IPS-NIHi7 (cell line): Measurements from ENCODE around the gene RASL12.

Experiments used
- DNase-seq: peaks from one replicate; pipeline ENCODE4 v3.0.0; 2012; ENCODE audit warnings: mixed read lengths; ENCODE audit errors: extremely low spot score

Gene RASL12

DNA sequence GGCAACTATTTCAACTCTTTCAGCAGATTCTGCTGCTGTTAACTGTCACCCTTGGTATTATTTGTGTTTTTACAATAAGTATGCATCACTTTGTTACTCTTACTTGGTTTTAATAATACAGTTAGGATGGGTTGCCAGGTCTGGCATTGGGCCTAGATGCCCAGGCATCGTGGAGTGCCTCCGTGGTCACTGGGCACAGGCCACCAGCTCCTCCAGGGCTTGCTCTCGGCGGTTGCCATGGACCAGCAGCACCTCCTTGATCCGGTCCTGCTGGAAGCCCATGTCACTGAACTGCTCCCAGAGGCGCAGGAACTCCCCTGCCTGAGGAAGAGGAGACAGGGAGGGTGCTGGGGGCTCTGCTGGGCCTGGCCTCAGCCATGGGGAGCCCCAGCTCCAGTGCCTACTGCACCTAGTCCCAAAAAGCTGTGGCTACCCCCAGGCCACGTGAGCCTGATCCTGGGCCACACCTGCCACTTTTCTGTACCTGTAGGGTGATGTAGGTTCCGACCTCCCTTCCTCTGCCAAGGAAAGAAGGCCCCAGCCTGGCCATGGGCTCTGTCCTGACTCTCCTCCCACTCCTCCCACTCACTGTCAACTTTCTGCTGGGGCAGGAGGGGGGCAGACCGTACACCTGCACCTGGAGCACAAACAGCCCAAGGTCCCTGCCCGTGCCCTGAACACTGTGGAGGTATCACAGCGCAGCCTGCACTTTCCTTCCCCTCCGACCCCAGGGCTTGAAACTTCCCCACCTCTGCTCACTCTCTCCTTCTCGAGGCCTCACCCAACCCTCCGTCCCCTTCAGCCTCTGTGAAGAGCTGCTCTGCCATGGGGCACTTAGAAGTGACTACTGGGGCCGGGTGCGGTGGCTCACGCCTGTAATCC lies 25.4 kb upstream of the RASL12 start:
- no peak for DNase-seq

DNA sequence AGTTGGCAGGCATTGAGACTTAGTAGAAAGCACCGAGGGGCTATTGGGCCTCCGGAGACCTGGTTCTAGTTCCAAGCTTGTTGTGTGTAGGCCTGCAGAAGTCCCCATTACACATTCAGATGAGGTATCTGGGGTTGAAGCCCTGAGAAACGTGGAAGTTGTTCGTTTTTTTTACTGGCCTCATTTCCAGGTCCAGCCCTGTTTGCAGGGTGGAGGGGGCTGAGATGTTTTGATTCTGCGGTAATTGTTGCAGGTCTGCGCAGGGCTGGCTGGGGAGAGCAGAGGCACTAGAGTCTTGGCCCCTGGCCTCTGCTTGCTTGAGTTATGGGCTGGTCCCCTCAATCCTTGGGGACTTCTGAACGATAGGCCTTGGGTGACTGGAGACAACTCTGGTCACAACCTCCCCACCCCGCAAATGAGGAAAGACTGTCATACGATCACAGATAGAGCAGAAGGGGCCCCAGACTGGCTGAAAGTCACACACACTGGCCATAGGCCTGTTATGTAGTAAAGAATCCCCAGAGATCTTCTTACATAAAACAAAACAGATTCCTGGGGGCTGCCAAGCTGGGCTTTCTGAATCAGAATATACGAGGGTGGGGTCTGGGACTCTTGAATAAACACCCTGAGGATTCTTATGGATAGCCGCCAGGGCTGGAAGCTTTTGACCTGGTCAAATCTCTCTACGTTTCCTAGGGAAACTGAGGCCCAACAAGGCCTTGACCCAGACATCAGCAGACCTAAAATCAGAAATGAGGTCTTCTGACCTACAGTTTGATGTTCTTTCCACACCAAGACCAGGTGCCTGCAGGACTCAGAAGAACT lies 24.4 kb upstream of the RASL12 start:
- DNase-seq, result no peak

DNA sequence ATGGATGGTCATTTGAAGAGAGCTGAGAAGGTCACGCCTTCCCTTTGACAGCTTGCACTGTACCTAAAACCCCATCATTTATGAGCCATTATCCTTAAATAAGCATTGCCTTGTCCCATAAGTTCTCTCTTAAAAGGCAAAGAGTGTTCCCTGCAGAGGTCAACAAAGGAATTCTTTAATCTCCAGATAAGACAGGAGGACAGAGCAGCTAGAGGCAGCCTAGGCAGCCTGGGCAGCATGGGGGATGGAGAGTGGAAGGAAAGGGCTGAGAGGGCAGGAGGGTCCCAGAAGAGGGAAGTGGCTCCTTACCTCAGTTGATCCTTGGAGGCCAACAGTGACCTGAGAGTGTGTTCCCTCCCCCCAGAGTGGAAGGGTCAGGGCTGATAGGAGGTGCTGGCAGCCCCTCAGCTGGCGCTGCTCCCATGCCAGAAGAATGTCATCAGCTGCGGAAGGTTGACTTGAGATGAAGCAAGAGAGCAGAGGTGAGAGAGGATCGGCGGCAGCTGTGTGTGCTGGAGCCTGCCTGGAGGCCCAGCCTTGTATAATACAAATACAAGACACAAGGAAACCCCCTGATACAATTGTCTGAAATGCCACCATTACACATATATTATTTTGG lies 21.5 kb upstream of the RASL12 start:
- no peak for DNase-seq

DNA sequence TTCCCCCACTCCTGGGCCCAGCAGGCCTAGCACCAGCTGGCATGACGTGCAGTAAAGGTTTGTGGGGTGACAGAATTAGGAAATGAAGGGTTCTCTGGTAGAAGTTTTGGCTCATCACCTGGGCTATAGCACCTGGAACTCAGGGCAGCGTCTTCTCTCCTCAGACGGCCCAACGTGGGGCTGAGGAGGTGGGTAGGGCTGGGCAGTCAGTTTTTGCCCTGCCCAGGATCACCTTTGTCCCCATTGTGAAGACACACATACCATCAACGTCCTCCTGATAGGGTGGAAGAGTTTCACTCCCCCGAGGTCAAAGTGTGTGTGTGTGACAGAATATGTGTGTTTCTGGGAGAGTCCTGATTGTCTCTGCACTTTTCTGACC lies 20.8 kb upstream of the RASL12 start:
- DNase-seq, result no peak

DNA sequence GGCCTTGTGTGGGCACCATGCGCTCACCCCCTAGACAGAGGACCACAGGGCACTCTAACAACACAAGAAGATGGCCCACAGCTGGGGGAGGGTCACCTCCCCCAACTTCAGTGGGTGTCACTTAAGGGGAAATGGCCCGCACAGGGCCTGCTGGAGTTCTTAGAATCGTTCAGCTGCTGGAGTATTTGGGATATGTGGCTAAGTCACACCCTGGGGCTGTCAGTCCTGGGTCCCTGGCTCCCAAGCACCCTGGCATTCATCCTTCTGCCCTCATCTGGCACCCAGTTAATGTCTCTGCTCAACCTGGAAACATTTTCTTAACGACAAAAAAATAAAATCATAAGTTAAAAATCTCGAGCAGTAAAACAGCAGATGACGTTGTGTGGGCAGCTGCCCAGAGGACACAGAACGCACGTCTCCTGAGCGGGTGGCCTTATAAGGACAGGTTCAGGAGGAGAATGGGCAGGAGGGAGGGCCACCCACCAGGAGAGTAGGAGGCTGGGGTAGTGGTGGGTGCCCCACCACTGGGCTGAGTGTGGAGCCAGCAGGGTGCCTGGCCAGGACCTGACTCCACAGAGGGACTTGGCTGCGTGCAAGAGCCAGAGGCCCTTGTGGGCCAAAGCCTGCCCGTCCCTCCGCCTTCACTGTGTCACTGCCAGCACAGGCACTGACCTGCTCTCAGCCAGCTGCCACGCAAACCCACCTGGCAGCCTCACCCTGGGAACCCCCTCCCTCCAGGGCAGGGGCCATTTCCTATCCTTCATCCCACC lies 20.3 kb upstream of the RASL12 start:
- no peak for DNase-seq

DNA sequence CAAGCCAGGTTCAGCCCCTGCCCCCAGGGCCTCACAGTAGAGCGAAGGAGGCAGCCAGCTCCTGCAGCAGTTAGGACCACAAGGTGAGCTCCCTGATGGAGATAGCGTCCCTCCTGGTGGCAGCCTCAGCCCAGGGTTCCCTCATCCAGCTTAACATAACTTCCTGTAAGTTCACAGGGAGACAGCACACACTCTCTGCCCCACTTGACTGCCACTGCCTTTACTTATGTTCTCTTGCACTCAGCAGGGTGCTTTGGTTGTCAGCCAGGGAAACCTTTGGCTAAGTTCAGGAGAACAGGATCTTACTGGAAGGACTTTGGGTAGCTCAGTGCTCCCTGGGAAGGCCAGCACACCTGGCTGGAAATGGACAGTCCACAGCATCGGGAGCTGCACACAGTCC lies 19.6 kb upstream of the RASL12 start:
- DNase-seq, result no peak

DNA sequence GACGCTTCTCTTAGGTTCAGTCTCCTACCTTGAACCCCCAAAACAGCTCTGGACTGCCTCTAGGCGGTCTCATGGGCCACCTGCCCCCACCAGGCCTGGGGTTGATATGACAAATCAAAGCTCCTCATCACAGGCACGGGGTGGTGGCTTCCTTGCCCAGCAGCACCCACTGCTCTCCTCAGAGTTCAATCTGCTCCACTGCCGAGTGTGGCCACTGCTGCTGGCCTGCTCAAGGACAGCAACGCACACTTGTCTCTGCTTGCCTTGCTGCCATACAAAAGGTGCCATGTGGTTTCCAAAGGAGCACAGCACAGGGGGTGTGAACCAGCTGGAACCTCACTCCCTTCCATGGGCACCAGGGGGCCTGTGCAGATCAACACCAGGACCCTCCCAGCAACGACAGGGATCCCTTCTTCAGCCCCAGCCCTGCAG lies 18.9 kb upstream of the RASL12 start:
- DNase-seq, result no peak

DNA sequence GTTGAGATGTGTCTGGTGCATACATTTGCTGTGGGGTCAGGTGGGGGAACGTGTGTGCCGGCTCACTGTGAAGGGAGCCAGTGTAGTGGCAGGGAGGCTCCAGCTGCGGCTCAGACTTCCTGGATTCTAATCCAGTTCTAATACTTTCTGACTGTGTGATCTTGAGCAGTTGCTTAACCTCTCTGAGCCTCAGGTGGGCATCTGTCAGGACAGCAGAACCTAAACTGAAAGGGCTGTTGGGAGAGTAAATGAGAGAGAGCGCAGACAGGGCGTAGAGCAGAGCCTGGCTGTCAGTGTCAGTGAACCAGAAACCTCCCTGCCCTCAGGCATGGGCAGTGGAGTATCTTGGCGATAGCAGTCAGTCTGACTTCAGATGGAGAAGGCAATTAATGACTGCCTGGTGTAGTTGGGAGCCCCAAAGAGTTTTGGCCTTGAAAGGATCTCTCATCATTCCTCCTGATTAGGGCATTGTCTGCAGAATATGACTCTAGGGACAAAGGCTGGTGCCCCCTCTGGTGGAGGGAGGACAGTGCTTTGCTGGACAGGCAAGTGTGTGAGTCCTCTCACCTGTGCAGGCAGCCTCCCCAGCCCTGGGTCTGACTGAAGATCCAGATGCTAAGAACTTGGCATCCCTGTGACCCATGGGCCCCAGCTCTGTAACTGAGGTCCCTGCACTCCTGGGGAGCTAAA lies 18.3 kb upstream of the RASL12 start:
- peak; percentile 66 for DNase-seq

DNA sequence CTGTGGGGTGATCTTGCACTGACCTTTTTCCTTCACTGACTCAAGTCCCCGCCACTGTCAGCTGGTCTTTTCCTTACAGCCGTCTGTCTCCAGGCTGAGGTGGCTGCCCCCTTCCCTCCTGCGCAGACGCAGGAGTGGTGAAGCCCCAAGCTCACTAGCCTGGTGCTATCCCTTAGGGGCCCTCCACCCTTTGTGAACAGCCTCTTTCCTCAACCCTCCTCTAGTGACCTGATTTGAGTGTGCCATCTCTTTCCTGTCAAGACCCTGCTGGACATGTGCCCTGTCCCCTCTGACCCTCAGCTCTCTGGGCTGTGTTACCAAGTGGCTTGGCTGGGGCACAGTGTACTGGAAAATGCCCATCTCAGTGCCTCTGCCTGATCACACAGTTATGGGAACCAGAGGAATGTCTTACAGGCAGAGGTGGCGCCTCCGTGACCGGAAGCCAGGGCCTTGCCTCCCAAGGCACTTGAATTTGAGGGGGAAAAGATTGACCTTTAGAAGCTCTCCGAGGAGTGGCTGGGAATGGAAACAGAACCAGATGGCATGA lies 17.5 kb upstream of the RASL12 start:
- DNase-seq, result no peak

DNA sequence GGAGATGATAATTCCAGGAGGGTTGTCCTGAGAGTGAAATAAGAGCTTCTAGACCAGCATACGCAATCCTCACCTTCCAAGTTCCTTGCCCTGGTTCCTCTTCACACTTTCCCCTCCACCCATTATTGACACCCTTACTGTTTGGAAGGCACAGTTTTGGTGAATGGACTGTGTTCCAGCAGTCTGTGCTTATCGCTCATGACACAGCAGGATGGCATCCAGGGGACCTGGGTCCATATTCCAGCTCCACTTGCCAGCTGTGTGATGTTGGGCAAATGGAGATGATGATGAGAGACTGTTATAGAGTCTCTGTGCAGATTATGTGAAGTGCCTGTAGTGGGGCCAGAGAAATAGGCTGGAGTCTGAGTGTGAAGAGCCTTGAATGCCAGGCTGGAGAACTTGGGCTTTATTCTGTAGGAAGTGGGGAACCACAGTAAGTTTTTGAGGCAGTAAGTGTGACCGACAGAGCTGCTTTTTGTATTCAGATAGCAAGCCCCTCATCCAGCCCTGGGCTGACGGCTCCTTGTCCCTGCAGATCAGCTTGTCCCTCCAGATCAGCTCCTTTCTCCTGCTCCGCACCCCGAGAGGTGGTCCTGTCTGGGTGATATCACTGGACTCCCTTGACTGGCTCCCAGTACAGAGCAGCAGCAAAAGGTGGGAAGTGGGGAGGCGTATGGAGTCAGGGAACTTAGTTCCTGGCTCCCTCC lies 16.9 kb upstream of the RASL12 start:
- no peak for DNase-seq

DNA sequence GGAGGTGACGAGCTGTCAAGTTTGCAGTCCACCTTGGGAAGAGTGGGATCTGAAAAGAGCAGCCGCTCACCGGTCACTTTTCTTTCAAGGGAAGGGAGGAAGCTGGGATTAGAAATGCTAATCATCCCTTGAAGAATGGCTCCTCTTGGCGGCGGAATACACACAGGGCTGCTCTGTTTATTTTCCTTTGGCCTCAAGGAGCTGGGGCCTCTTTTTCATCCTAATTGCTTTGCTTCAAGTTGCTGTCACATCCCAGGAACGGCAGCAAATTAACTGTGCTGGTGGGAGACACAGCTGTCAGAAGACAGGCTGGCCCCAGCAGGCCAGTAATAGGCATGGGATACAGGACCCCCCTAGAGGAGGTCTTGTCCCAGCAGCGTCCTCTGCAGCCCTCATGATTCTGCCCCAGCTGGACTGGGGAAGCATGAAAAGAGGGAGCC lies 15.5 kb upstream of the RASL12 start:
- peak; percentile 64 for DNase-seq

DNA sequence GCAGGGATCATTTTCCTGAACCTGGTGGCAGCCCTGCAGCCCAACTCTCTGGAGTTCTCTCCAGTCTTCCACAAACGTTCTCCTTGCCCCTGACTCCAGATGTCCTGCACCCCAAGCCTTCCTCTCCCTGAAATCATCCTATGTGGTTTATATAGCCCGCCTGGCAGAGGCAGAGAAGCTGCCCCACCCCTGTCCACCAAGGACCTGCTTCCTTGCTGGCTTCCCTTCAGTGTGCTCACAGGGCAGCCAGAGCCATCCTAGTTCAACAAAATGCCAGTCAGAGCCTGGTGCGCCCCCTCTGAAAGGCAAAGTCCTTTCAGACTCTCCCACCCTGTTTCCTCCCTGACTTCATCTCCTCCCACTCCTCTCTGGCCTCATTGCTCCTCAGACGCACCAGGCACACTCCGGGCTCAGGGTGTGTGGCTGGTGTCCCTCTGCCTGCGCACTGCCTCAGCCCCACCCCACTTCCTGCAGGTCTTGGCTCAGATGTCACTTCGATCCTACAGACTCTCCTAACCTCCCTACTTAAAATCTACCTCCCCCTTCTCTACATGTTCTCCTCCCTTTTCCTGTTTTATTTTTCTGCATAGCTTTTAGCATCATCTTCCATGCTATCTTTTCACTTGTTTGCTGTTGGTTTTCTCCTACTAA lies 14.6 kb upstream of the RASL12 start:
- DNase-seq, result peak; percentile 53

DNA sequence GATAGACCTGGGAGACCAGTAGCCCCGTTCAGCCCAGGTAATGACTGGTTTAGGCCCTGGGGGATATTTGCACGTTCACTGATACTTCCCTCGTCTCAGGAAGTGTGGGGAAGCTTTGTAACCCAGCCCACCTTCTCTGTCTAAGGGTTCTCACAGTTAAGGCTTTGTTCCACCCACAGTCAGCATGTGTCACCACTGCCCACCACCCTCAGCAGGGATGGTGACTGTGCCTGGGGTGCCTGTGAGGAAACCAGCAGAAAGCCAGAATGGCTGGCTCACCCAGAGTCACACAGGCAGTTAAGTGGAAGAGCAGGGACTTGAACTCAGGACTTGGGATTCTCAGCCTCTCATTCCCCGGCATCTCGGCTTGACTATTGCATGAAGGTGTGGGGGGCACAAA lies 14.0 kb upstream of the RASL12 start:
- no peak for DNase-seq

DNA sequence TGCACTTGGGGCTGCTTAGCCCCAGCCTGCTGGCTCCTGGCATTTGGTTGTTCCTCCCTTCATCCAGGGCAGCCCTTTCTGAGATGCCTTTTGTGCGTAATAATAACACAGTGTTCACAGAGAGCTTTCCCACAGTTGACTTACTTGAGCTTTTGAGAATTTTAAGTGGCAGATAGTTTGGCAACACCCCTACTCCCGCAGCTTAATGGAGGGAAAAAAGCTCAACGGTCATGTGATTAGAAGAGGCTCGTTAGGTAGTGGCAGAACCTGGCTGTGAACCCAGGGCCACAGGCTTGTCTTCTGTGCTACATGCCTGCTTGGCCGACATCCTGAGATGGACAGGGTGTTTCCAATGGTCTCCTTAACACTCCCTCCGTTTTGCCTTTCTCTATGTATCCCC lies 13.5 kb upstream of the RASL12 start:
- no peak for DNase-seq

DNA sequence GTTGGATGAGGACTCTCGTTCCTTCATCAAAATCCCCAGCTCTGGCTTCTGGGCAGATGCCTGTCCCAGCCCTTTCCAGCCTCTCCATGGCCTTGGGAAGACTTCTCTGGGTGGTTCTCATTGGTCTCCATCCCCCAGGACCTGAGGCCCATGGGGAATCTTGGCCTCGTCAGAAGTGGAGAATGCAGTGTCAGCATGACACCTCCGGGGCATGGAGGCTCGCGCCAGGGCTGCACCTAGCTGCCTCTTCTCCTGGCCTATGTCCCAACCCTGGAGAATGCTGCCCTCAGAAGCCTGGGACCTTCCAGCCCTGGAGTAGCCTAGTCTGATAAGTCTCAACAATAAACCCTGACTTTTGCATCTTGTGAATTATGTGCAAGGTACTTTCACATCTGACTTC lies 11.8 kb upstream of the RASL12 start:
- DNase-seq, result no peak

DNA sequence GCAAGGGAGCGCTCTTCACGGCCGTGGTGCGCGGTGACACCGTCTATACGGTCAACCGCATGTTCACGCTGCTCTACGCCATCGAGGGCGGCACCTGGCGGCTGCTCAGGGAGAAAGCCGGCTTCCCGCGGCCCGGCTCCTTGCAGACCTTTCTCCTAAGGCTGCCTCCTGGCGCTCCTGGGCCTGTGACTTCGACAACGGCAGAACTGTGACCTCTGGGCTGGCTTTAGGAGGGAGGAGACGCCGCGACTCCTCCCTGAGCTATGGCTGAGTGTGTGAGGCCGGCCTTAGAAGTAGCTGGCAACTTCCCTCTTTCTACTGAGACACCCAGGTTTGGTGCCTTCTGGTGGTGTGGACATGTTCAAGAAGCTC lies 10.2 kb upstream of the RASL12 start:
- DNase-seq, result peak; percentile 86

DNA sequence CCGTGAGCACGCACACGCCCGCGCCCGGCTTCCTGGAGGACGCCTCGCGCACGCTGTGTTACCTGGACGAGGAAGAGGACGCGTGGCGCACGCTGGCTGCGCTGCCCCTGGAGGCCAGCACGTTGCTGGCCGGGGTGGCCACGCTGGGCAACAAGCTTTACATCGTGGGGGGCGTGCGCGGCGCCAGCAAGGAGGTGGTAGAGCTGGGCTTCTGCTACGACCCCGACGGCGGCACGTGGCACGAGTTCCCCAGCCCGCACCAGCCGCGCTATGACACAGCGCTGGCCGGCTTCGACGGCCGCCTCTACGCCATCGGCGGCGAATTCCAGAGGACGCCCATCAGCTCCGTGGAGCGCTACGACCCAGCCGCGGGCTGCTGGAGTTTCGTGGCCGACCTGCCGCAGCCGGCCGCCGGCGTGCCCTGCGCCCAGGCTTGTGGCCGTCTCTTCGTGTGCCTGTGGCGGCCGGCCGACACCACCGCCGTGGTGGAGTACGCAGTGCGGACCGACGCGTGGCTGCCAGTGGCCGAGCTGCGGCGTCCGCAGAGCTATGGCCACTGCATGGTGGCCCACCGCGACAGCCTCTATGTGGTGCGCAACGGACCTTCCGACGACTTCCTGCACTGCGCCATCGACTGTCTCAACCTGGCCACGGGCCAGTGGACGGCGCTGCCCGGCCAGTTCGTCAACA lies 9.6 kb upstream of the RASL12 start:
- DNase-seq, result no peak

DNA sequence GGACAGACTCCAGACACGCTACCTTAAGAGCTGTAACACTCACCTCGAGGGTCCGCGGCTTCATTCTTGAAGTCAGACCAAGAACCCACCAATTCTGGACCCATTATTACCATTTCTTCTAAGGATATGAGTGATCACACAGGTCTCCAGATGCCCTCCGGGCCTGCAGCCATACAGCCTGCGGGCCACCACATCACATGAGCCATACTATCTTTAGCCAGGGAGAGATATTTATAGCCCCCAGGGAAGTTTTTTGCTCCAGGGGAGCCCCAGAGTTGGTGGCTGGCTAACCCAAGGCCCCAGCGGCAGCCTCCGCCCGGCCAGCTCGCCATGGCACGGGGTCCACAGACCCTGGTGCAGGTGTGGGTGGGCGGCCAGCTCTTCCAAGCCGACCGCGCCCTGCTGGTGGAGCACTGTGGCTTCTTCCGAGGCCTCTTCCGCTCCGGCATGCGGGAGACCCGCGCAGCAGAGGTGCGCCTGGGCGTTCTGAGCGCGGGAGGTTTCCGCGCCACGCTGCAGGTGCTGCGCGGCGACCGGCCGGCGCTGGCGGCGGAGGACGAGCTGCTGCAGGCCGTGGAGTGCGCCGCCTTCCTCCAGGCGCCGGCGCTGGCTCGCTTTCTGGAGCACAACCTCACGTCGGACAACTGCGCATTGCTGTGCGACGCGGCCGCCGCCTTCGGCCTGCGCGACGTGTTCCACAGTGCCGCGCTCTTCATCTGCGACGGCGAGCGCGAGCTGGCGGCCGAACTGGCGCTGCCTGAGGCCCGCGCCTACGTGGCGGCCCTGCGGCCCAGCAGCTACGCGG lies 8.9 kb upstream of the RASL12 start, which contains the start of gene KBTBD13:
Gene KBTBD13 (plus strand): TSS at position 261 of the 805 bp plus-strand sequence. CDS start 70 bp downstream, at position 331.
- DNase-seq, result no peak
